Measurements from ENCODE around the gene HES7. TPM values are rescaled to one million over a fixed set of nuclear protein-coding genes. Genes with fewer than 3 reads are reported as not detected.

HES7 gene
- total RNA-seq, 6 experiments from 2014 or later, result not detected

- Histone ChIP-seq H3K9me3 (no peaks in the 10 kb centered on the region), H3K4me1 (peaks cover 0 to 11% (median 0%) of the 10 kb centered on the region in 4 donors), H3K27me3 (peaks cover 7 to 42% of the 10 kb centered on the region in 2 donors), H3K27ac (no peak overlapping the region), H3K4me3 (no peak overlapping the region), H3K36me3 (no peaks in the 10 kb centered on the region)
- no peak for ATAC-seq
- WGBS (ENCODE audit: insufficient coverage, low coverage, low lambda C conversion rate, missing lambda C conversion rate), result 7% methylated on average over 17 of the region's 28 CpGs
- TF ChIP-seq POLR2A (IDR thresholded peaks at IDR 0.05) (no peak), CTCF (IDR thresholded peaks at IDR 0.05) (no peak)
- intact Hi-C loops (cut with DNase I), result no loop called here
- no peak for DNase-seq
These were observed 51.6 kb downstream of the HES7 start for GRCh38 chr17:8072341-8072728.

GRCh38 chr17:8071496-8071895, 52.4 kb downstream of the HES7 start:
- Histone ChIP-seq H3K36me3 (no peaks in the 10 kb centered on the region), H3K27ac (no peak overlapping the region), H3K27me3 (peaks cover 7 to 42% of the 10 kb centered on the region in 2 donors), H3K9me3 (no peaks in the 10 kb centered on the region), H3K4me3 (no peak overlapping the region), H3K4me1 (peaks cover 0 to 11% (median 0%) of the 10 kb centered on the region in 4 donors)
- ATAC-seq (no peak), DNase-seq (no peak)
- WGBS (ENCODE audit: insufficient coverage, low coverage, low lambda C conversion rate, missing lambda C conversion rate), result 80% methylated on average over 1 of the region's 12 CpGs
- TF ChIP-seq CTCF (IDR thresholded peaks at IDR 0.05), result no peak
- TF ChIP-seq POLR2A (IDR thresholded peaks at IDR 0.05), result no peak
- intact Hi-C loops (cut with DNase I), result no loop called here

Small RNAs within 50 kb of the gene (microRNA-seq; reads per million reads assigned to microRNA genes)
- gene MIR4314 (0 reads per million in 2 donors), gene MIR6883 (0.29 to 0.64 reads per million in 2 donors)

Small RNAs within 50 kb of the gene (small RNA-seq; reads per million reads assigned to genes)
- 0 reads per million in 2 experiments for gene MIR4314

Other genes starting within 250 kb of the HES7 start
- 1 to 10 TPM; 3.2 to 7.2 (median 5.1) TPM for gene CHD3, start 235.3 kb downstream of the HES7 start, total RNA-seq
- under 1 TPM; 0.18 to 0.70 (median 0.46) TPM for gene RNF227, start 207.8 kb downstream of the HES7 start, total RNA-seq
- gene KCNAB3, start 194.2 kb downstream of the HES7 start, total RNA-seq, result 1 to 10 TPM in 3 of 6 experiments, under 1 TPM in 2, not detected in 1; 0.61 to 2.9 (median 1.0) TPM
- gene TRAPPC1, start 192.2 kb downstream of the HES7 start, total RNA-seq, result 10 to 100 TPM; 43.7 to 57.1 (median 48.3) TPM
- gene CNTROB, start 191.9 kb downstream of the HES7 start, total RNA-seq, result 10 to 100 TPM in 2 of 6 experiments, 1 to 10 TPM in 4; 7.3 to 12.7 (median 9.4) TPM
- gene GUCY2D, start 121.5 kb downstream of the HES7 start, total RNA-seq, result under 1 TPM in 1 of 6 experiments, not detected in 5; 0.33 TPM
- 1 to 10 TPM in 2 of 6 experiments, under 1 TPM in 4; 0.22 to 2.2 (median 0.72) TPM for gene ALOX15B, start 85.0 kb downstream of the HES7 start, total RNA-seq
- not detected for gene ALOX12B, start 36.4 kb downstream of the HES7 start, total RNA-seq
- gene ALOXE3, start 5.6 kb downstream of the HES7 start, total RNA-seq, result not detected
- 100 to 1,000 TPM in 1 of 6 experiments, 10 to 100 TPM in 5; 25.7 to 118 (median 55.2) TPM for gene PER1, start 28.3 kb upstream of the HES7 start, total RNA-seq
- gene VAMP2, start 38.8 kb upstream of the HES7 start, total RNA-seq, result 10 to 100 TPM in 4 of 6 experiments, 1 to 10 TPM in 2; 4.4 to 18.6 (median 13.2) TPM
- 1 to 10 TPM; 2.3 to 5.0 (median 3.4) TPM for gene TMEM107, start 52.3 kb upstream of the HES7 start, total RNA-seq
- 1 to 10 TPM; 3.1 to 5.3 (median 4.2) TPM for gene BORCS6, start 66.1 kb upstream of the HES7 start, total RNA-seq
- gene AURKB, start 86.5 kb upstream of the HES7 start, total RNA-seq, result 1 to 10 TPM in 4 of 6 experiments, under 1 TPM in 2; 0.26 to 3.9 (median 1.5) TPM
- 10 to 100 TPM in 5 of 6 experiments, 1 to 10 TPM in 1; 8.5 to 29.1 (median 21.1) TPM for gene CTC1, start 124.0 kb upstream of the HES7 start, total RNA-seq
- gene PFAS, start 125.2 kb upstream of the HES7 start, total RNA-seq, result 10 to 100 TPM in 5 of 6 experiments, 1 to 10 TPM in 1; 10.0 to 21.0 (median 15.6) TPM
- 1 to 10 TPM; 4.7 to 9.5 (median 6.8) TPM for gene RANGRF, start 164.6 kb upstream of the HES7 start, total RNA-seq
- 1 to 10 TPM in 4 of 6 experiments, under 1 TPM in 2; 0.49 to 3.0 (median 1.6) TPM for gene SLC25A35, start 171.3 kb upstream of the HES7 start, total RNA-seq
- 10 to 100 TPM in 1 of 6 experiments, 1 to 10 TPM in 5; 1.6 to 12.2 (median 2.5) TPM for gene ARHGEF15, start 186.1 kb upstream of the HES7 start, total RNA-seq
- gene ODF4, start 215.7 kb upstream of the HES7 start, total RNA-seq, result not detected